Vagina (tissue), 2 donors: Measurements from ENCODE around the gene PRODH2. TPM values are rescaled to one million over a fixed set of nuclear protein-coding genes. Genes with fewer than 3 reads are reported as not detected.

Source experiments
- DNase-seq, 2 donors: peaks; one replicate each; pipeline ENCODE4 v3.0.0-alpha.2; 2017; ENCODE audit errors: extremely low spot score in 2 of 2
- H3K27ac ChIP-seq: fragments of 200-600 bp; sonication (generic); one replicate; pipeline ENCODE4 v1.5.1; 2019
- H3K27me3 ChIP-seq: fragments of 200-600 bp; sonication (generic); one replicate; pipeline ENCODE4 v1.5.1; 2019
- H3K36me3 ChIP-seq, 2 donors: fragments of 200-600 bp; sonication (generic); one replicate each; pipeline ENCODE4 v1.5.1; 2017 to 2019
- H3K4me1 ChIP-seq: fragments of 200-600 bp; sonication (generic); one replicate; pipeline ENCODE4 v1.5.1; 2019
- H3K4me3 ChIP-seq, 2 donors: fragments of 200-600 bp; sonication (generic); 1 replicate in 1 of 2; 2 replicates in 1 of 2; pipeline ENCODE4 v1.5.1; 2016 to 2019
- H3K9me3 ChIP-seq: fragments of 200-600 bp; sonication (generic); one replicate; pipeline ENCODE4 v1.5.1; 2019
- POLR2A ChIP-seq, 2 donors: fragments of 450-650 bp; IDR thresholded peaks; one replicate each; pipeline ENCODE4 v1.6.1; 2017; ENCODE audit warnings: antibody characterized with exemption in 2 of 2, mild to moderate bottlenecking in 2 of 2, moderate library complexity in 2 of 2
- POLR2AphosphoS5 ChIP-seq, 2 donors: sonication (generic); formaldehyde crosslinking; IDR thresholded peaks; one replicate each; pipeline ENCODE4 v1.9.0; 2017; ENCODE audit warnings: antibody characterized with exemption in 2 of 2, mild to moderate bottlenecking in 2 of 2, low read depth in 1 of 2; ENCODE audit not compliant: insufficient read depth in 1 of 2
- intact Hi-C: fragments of 100-400 bp; cut with DNase I; formaldehyde crosslinking; loops from one replicate; pipeline ENCODE4 v1.15.1; 2023
- total RNA-seq: library from RNA; depleted of rRNA; stranded (reverse); fragments of >200 nt; gene quantifications from one replicate; pipeline ENCODE4 v1.2.3, GENCODE V29; 2016
- TF ChIP-seq, protein P1 (sequence below), 3 experiments: fragments of 450-650 bp in 2 of 3; fragments of 200-600 bp in 1 of 3; sonication (generic) in 1 of 3; IDR thresholded peaks; one replicate each; pipeline ENCODE4 v1.5.1; 2017 to 2019; ENCODE audit warnings: antibody characterized with exemption in 3 of 3, mild to moderate bottlenecking in 2 of 3, moderate library complexity in 2 of 3

PRODH2 gene
- total RNA-seq, 1 donor from 2014 or later = not detected

DNA sequence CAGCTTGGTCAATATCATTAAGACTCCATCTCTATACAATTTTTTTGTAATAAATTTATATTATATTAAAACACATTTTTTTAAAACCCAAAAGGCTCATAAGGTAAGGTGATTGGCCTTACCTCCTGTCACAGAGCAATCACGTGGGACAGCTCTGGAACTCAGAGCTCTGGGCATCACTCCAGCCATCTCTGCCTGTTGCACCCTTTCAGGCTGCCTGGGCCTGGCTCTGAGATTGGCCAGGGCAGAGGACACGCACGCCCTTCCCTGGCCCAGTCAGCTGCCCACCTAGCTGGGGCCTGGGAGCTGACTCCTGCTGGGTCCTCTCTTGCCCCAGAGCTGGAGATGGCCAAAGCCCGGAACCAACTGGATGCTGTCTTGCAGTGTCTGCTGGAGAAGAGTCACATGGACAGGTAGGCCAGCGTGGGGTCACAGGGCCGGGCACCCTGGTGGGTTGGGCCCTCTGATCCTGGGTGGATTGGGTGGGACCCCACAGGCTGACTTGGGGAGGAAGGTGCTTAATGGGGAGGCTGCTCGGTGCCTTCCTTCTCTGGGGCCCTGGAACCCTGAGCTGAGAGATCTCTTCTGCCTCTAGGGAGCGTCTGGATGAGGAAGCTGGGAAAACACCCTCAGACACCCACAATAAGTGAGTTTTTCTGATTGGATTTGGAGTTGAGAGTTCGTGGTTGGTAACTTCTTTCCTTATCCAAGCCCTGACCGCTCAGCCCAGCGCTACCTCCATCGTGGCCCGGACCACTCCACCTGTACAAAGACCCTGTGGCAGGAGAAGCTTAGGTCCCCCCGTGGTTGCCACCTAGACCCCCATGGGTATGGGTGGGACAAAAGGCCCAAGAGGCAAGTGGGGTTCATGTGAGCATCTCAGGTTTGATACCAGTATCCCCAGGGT, 60.6 kb downstream of the PRODH2 start:
- H3K27ac ChIP-seq = no peak overlapping the region
- H3K4me1 ChIP-seq = peaks cover 50% of the 10 kb centered on the region
- no peaks in the 10 kb centered on the region for H3K27me3 ChIP-seq
- TF ChIP-seq POLR2A (IDR thresholded peaks at IDR 0.05) (no peak), POLR2AphosphoS5 (IDR thresholded peaks at IDR 0.05; ENCODE audit: insufficient read depth in 1 of 2, low read depth in 1 of 2) (no peak)
- TF ChIP-seq, protein P1, sequence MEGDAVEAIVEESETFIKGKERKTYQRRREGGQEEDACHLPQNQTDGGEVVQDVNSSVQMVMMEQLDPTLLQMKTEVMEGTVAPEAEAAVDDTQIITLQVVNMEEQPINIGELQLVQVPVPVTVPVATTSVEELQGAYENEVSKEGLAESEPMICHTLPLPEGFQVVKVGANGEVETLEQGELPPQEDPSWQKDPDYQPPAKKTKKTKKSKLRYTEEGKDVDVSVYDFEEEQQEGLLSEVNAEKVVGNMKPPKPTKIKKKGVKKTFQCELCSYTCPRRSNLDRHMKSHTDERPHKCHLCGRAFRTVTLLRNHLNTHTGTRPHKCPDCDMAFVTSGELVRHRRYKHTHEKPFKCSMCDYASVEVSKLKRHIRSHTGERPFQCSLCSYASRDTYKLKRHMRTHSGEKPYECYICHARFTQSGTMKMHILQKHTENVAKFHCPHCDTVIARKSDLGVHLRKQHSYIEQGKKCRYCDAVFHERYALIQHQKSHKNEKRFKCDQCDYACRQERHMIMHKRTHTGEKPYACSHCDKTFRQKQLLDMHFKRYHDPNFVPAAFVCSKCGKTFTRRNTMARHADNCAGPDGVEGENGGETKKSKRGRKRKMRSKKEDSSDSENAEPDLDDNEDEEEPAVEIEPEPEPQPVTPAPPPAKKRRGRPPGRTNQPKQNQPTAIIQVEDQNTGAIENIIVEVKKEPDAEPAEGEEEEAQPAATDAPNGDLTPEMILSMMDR (IDR thresholded peaks at IDR 0.05) = no peak
- no peak for DNase-seq
- H3K4me3 ChIP-seq = no peak overlapping the region
- intact Hi-C loops = no loop called here
- no peaks in the 10 kb centered on the region for H3K9me3 ChIP-seq
- peaks cover 0 to 26% of the 10 kb centered on the region in 2 donors for H3K36me3 ChIP-seq

DNA sequence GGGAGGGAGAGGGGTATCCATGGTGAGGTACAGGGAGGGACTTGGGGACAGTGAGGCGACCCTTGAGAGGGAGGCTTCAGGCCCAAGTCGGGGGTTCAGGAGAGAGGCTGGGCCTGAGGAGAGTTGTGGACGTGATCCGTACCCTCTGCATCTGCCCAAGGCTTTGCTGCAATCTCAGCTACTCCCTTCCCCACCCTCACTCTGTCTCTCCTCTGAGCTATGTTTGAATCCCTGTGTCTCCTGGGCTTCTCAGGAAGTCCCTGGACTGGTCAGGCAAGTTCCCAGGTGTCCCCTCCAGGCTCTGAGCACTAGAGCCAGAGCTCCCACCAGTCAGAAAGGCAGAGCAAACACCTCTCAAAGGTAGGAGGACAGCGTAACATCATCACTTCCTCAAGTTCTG, 62.5 kb downstream of the PRODH2 start:
- no peak overlapping the region for H3K4me3 ChIP-seq
- DNase-seq = no peak
- no peaks in the 10 kb centered on the region for H3K27me3 ChIP-seq
- peaks cover 0 to 26% of the 10 kb centered on the region in 2 donors for H3K36me3 ChIP-seq
- TF ChIP-seq POLR2A (IDR thresholded peaks at IDR 0.05) (no peak), POLR2AphosphoS5 (IDR thresholded peaks at IDR 0.05; ENCODE audit: insufficient read depth in 1 of 2, low read depth in 1 of 2) (no peak)
- TF ChIP-seq, protein P1 (IDR thresholded peaks at IDR 0.05) = no peak
- H3K4me1 ChIP-seq = peaks cover 45% of the 10 kb centered on the region
- H3K27ac ChIP-seq = no peak overlapping the region
- intact Hi-C loops = no loop called here
- no peaks in the 10 kb centered on the region for H3K9me3 ChIP-seq

Other genes starting within 250 kb of the PRODH2 start
- gene ATP4A, start 249.2 kb downstream of the PRODH2 start, total RNA-seq = not detected
- gene PMIS2, start 226.7 kb downstream of the PRODH2 start, total RNA-seq = not detected
- gene HAUS5, start 200.1 kb downstream of the PRODH2 start, total RNA-seq = 11.0 TPM
- gene RBM42, start 183.8 kb downstream of the PRODH2 start, total RNA-seq = 54.3 TPM
- gene ETV2, start 171.1 kb downstream of the PRODH2 start, total RNA-seq = not detected
- gene COX6B1, start 164.5 kb downstream of the PRODH2 start, total RNA-seq = 265 TPM
- 9.1 TPM for gene UPK1A, start 146.3 kb downstream of the PRODH2 start, total RNA-seq
- not detected for gene ZBTB32, start 108.3 kb downstream of the PRODH2 start, total RNA-seq
- 16.0 TPM for gene KMT2B, start 94.8 kb downstream of the PRODH2 start, total RNA-seq
- gene IGFLR1, start 70.4 kb downstream of the PRODH2 start, total RNA-seq = 7.4 TPM
- gene U2AF1L4, start 67.4 kb downstream of the PRODH2 start, total RNA-seq = 6.6 TPM
- gene PSENEN, start 67.2 kb downstream of the PRODH2 start, total RNA-seq = 28.2 TPM
- gene LIN37, start 64.3 kb downstream of the PRODH2 start, total RNA-seq = 11.3 TPM
- gene HSPB6, start 55.8 kb downstream of the PRODH2 start, total RNA-seq = 238 TPM
- gene PROSER3, start 54.7 kb downstream of the PRODH2 start, total RNA-seq = 13.8 TPM
- 35.4 TPM for gene ARHGAP33, start 37.3 kb downstream of the PRODH2 start, total RNA-seq
- not detected for gene NPHS1, start 39.7 kb upstream of the PRODH2 start, total RNA-seq
- gene KIRREL2, start 44.1 kb upstream of the PRODH2 start, total RNA-seq = not detected
- 1.5 TPM for gene APLP1, start 55.7 kb upstream of the PRODH2 start, total RNA-seq
- gene NFKBID, start 87.7 kb upstream of the PRODH2 start, total RNA-seq = 15.7 TPM
- 9.1 TPM for gene HCST, start 89.7 kb upstream of the PRODH2 start, total RNA-seq
- 68.5 TPM for gene TYROBP, start 95.5 kb upstream of the PRODH2 start, total RNA-seq
- 9.1 TPM for gene LRFN3, start 123.5 kb upstream of the PRODH2 start, total RNA-seq
- gene SDHAF1, start 182.3 kb upstream of the PRODH2 start, total RNA-seq = 46.9 TPM
- gene SYNE4, start 196.0 kb upstream of the PRODH2 start, total RNA-seq = 2.0 TPM
- gene ALKBH6, start 201.4 kb upstream of the PRODH2 start, total RNA-seq = 21.9 TPM
- gene CLIP3, start 220.0 kb upstream of the PRODH2 start, total RNA-seq = 31.9 TPM
- 12.0 TPM for gene THAP8, start 241.4 kb upstream of the PRODH2 start, total RNA-seq
- 2.5 TPM for gene WDR62, start 242.1 kb upstream of the PRODH2 start, total RNA-seq